ENCODE data around the gene COG5.
A peak's percentile ranks its signal among the peaks of the same experiment; 100 is the strongest.

Gene COG5

GRCh38 chr7:107534139-107534538 is 29.6 kb downstream of the COG5 start:
- ChIA-PET POLR2A (no interaction called here), CTCF (no interaction called here)
- no peak for TF ChIP-seq SP1 (IDR thresholded peaks at IDR 0.05)
- TF ChIP-seq SUZ12 (IDR thresholded peaks at IDR 0.05), result no peak
- no peak for TF ChIP-seq TARDBP (IDR thresholded peaks at IDR 0.05)
- TF ChIP-seq HDGF (IDR thresholded peaks at IDR 0.05; ENCODE audit: borderline replicate concordance), result no peak
- TF ChIP-seq ZNF384 (IDR thresholded peaks at IDR 0.05), result no peak
- no peak for TF ChIP-seq LEF1 (IDR thresholded peaks at IDR 0.05; ENCODE audit: borderline replicate concordance)
- no peak for TF ChIP-seq CTBP1 (IDR thresholded peaks at IDR 0.05; ENCODE audit: borderline replicate concordance)
- no peak for TF ChIP-seq FOXK2 (IDR thresholded peaks at IDR 0.05)
- no peak for TF ChIP-seq ELF4 (IDR thresholded peaks at IDR 0.05)
- no peak for TF ChIP-seq ARNT (IDR thresholded peaks at IDR 0.05)
- TF ChIP-seq BHLHE40 (IDR thresholded peaks at IDR 0.05; ENCODE audit: borderline replicate concordance), result no peak
- no peak for TF ChIP-seq PKNOX1 (IDR thresholded peaks at IDR 0.05)
- no peak for TF ChIP-seq FOXM1 (IDR thresholded peaks at IDR 0.05; ENCODE audit: borderline replicate concordance)
- no peak for TF ChIP-seq NFRKB (IDR thresholded peaks at IDR 0.05)
- TF ChIP-seq FOXA1 (IDR thresholded peaks at IDR 0.05), result no peak
- TF ChIP-seq L3MBTL2 (conservative IDR thresholded peaks at IDR 0.05), result no peak
- no peak for DNase-seq (ENCODE audit: extremely low spot score)

GRCh38 chr7:107530751-107531150 is 33.0 kb downstream of the COG5 start:
- no peak for TF ChIP-seq SUZ12 (IDR thresholded peaks at IDR 0.05)
- no peak for TF ChIP-seq NFRKB (IDR thresholded peaks at IDR 0.05)
- TF ChIP-seq PKNOX1 (IDR thresholded peaks at IDR 0.05), result no peak
- no peak for TF ChIP-seq ARNT (IDR thresholded peaks at IDR 0.05)
- TF ChIP-seq ELF4 (IDR thresholded peaks at IDR 0.05), result no peak
- TF ChIP-seq FOXM1 (IDR thresholded peaks at IDR 0.05; ENCODE audit: borderline replicate concordance), result no peak
- CTCF ChIA-PET, result interaction anchor here (0.6 kb wide), 1 partner anchor 25 kb away, joined by 3 read pairs; no protein-coding TSS in a partner anchor
- POLR2A ChIA-PET, result no interaction called here
- DNase-seq (ENCODE audit: extremely low spot score), result no peak

GRCh38 chr7:107528461-107528860 is 35.3 kb downstream of the COG5 start:
- POLR2A ChIA-PET, result no interaction called here
- TF ChIP-seq LEF1 (IDR thresholded peaks at IDR 0.05; ENCODE audit: borderline replicate concordance) (no peak), CTBP1 (IDR thresholded peaks at IDR 0.05; ENCODE audit: borderline replicate concordance) (no peak), BHLHE40 (IDR thresholded peaks at IDR 0.05; ENCODE audit: borderline replicate concordance) (no peak), ELF4 (IDR thresholded peaks at IDR 0.05) (no peak), SP1 (IDR thresholded peaks at IDR 0.05) (no peak), SUZ12 (IDR thresholded peaks at IDR 0.05) (no peak), FOXM1 (IDR thresholded peaks at IDR 0.05; ENCODE audit: borderline replicate concordance) (no peak)
- CTCF ChIA-PET, result no interaction called here
- DNase-seq (ENCODE audit: extremely low spot score), result no peak

GRCh38 chr7:107527196-107527595 is 36.5 kb downstream of the COG5 start:
- ChIA-PET POLR2A (no interaction called here), CTCF (no interaction called here)
- no peak for TF ChIP-seq TARDBP (IDR thresholded peaks at IDR 0.05)
- TF ChIP-seq ZNF384 (IDR thresholded peaks at IDR 0.05), result no peak
- no peak for TF ChIP-seq ELF4 (IDR thresholded peaks at IDR 0.05)
- TF ChIP-seq ARNT (IDR thresholded peaks at IDR 0.05), result no peak
- no peak for TF ChIP-seq SP1 (IDR thresholded peaks at IDR 0.05)
- TF ChIP-seq BHLHE40 (IDR thresholded peaks at IDR 0.05; ENCODE audit: borderline replicate concordance), result no peak
- TF ChIP-seq PKNOX1 (IDR thresholded peaks at IDR 0.05), result no peak
- no peak for TF ChIP-seq CTBP1 (IDR thresholded peaks at IDR 0.05; ENCODE audit: borderline replicate concordance)
- no peak for TF ChIP-seq FOXM1 (IDR thresholded peaks at IDR 0.05; ENCODE audit: borderline replicate concordance)
- TF ChIP-seq FOXA1 (IDR thresholded peaks at IDR 0.05), result no peak
- TF ChIP-seq NFRKB (IDR thresholded peaks at IDR 0.05), result no peak
- no peak for TF ChIP-seq FOXK2 (IDR thresholded peaks at IDR 0.05)
- TF ChIP-seq HDGF (IDR thresholded peaks at IDR 0.05; ENCODE audit: borderline replicate concordance), result no peak
- TF ChIP-seq LEF1 (IDR thresholded peaks at IDR 0.05; ENCODE audit: borderline replicate concordance), result no peak
- DNase-seq (ENCODE audit: extremely low spot score), result no peak

- ChIA-PET CTCF (no interaction called here), POLR2A (no interaction called here)
- no peak for DNase-seq (ENCODE audit: extremely low spot score)
- TF ChIP-seq SUZ12 (IDR thresholded peaks at IDR 0.05), result no peak
Observed at GRCh38 chr7:107526672-107527071, 37.0 kb downstream of the COG5 start.

GRCh38 chr7:107506674-107507339 is 56.9 kb downstream of the COG5 start:
- ChIA-PET POLR2A (no interaction called here), CTCF (no interaction called here)
- TF ChIP-seq CTBP1 (IDR thresholded peaks at IDR 0.05; ENCODE audit: borderline replicate concordance), result no peak
- peak; percentile 8 for DNase-seq (ENCODE audit: extremely low spot score)

GRCh38 chr7:107505997-107506673 is 57.6 kb downstream of the COG5 start:
- no peak for DNase-seq (ENCODE audit: extremely low spot score)
- POLR2A ChIA-PET, result no interaction called here
- TF ChIP-seq HDGF (IDR thresholded peaks at IDR 0.05; ENCODE audit: borderline replicate concordance), result no peak
- no peak for TF ChIP-seq SP1 (IDR thresholded peaks at IDR 0.05)
- TF ChIP-seq BHLHE40 (IDR thresholded peaks at IDR 0.05; ENCODE audit: borderline replicate concordance), result no peak
- TF ChIP-seq FOXK2 (IDR thresholded peaks at IDR 0.05), result no peak
- TF ChIP-seq ZNF384 (IDR thresholded peaks at IDR 0.05), result no peak
- no peak for TF ChIP-seq CTBP1 (IDR thresholded peaks at IDR 0.05; ENCODE audit: borderline replicate concordance)
- TF ChIP-seq TARDBP (IDR thresholded peaks at IDR 0.05), result no peak
- TF ChIP-seq FOXA1 (IDR thresholded peaks at IDR 0.05), result no peak
- TF ChIP-seq PKNOX1 (IDR thresholded peaks at IDR 0.05), result no peak
- no peak for TF ChIP-seq L3MBTL2 (conservative IDR thresholded peaks at IDR 0.05)
- TF ChIP-seq FOXM1 (IDR thresholded peaks at IDR 0.05; ENCODE audit: borderline replicate concordance), result no peak
- TF ChIP-seq ELF4 (IDR thresholded peaks at IDR 0.05), result no peak
- TF ChIP-seq ARNT (IDR thresholded peaks at IDR 0.05), result no peak
- no peak for TF ChIP-seq SUZ12 (IDR thresholded peaks at IDR 0.05)
- CTCF ChIA-PET, result no interaction called here

All from HEK293T (cell line).